HG03108 (cell line): ENCODE results near the gene PRPF8.

Source experiments
- ATAC-seq: cut with Tn5 transposase; IDR thresholded peaks from one replicate; pipeline ENCODE4 v1.9.1; 2021; ENCODE audit warnings: moderate library complexity; ENCODE audit not compliant: unreplicated experiment

Gene PRPF8

DNA sequence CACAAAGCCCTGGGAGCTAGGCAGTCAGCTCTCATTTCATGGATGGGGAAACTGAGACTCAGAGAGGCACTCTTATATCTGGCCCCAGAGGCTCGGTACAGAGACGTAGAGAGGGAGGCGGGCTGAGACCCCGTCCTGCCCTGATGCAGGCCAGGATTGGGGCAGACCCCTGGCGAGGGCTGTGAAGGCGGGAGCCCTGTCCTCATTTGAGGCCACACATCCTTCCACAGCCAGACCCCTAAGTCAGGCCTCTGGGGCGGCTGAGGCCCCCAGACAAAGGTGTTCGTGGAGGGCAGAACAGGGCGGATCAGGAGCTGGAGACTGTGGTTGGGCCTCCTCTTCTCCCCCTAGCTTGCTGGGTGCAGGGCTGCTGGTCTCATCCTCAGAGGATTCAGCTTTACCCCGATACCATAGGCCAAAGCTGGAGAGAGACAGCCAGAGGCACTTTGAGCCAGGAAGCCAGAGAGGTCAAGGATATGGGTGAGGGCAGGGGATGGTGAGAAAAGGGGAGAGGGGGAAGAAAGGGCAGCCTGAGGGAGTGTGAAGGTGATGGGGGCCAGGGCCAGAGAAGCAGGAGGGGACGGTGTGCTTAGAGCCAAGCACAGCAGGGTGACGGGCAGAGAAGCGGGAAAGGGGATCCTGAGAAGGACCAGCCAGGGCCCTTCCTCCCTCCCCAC, 38.3 kb downstream of the PRPF8 start:
- ATAC-seq = no peak

DNA sequence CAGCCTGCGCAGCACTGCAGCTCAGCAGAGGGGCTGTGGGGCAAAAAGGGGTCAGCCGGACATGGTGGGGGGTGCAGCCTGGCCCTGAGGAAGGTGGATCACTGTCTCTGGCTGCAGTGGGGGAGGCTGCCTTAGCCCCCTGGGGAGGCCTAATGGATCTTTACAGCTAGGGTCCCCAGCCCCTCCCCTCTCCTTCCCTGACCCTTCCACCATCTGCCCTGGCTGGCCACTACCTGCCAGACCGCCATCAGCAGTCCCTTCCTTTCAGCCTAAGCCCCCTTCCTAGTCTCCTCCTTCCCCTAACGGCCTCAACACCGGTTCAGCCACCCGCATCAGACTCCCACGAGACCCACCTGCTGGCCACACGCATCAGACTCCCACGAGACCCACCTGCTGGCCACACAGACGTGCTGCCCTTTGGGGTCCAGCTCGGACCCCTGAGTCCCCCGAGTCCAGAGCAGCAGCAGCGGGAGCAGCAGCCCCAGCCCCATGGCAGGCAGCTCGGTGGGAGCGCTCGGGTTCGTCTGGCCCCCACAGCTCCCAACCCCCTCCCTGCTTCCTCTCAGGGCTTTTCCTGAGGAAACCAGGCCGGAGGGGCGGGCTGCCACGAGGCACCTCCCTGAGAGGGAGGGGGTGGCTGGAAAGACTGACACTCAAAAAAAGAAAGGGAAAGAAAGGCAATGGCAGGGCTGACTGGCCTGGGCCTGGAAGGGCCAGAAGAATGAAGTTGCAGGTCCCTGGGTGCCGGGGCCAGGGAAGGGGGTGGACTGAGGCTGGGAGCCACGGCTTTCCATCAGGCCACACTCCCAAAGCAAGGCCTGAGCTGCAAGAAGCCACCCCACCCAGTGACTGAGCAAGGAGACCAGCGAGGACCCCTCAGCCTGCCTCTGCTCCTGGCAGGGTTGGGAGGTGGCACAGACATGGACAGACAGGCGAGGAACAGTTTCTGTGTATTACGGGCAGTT, 39.2 kb downstream of the PRPF8 start, which contains the start of gene SCARF1:
Gene SCARF1 (minus strand): TSS at position 526 of the 965 bp plus-strand sequence. CDS start 35 bp downstream, at position 491.
- no peak for ATAC-seq

DNA sequence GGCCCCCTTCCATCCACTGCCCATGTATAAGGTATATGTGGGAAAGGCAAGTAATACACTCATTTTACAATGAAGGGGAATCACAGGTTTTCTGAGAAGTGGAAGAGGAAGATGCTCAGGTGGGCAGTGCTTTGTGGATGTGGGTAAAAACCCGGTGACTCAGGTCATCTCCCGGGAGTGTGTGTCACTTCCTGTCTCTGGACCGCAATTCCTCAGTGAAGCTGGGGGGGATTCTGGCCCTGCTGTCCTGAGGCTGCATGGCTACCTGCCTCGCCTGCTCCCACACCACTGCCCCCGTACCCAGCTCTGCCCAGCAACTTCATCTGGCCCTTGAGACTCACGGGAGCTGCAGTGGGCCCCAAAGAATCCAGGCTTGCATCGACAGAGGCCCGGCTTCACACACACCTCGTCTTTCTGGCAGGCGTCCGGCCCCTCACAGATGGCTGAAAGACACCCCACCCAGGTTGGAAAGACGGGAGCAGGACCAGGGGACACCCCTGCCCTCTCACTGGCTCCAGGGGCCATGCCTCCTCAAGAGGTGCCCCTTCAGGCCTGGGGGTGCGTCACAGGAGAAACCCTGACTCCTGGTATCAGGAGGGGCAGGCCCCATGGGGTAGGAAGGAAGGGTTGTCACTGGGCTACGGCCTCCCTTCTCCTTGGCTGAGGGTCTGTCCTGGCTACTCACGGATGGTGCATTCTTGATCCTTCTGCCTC, 40.0 kb downstream of the PRPF8 start:
- ATAC-seq = no peak

DNA sequence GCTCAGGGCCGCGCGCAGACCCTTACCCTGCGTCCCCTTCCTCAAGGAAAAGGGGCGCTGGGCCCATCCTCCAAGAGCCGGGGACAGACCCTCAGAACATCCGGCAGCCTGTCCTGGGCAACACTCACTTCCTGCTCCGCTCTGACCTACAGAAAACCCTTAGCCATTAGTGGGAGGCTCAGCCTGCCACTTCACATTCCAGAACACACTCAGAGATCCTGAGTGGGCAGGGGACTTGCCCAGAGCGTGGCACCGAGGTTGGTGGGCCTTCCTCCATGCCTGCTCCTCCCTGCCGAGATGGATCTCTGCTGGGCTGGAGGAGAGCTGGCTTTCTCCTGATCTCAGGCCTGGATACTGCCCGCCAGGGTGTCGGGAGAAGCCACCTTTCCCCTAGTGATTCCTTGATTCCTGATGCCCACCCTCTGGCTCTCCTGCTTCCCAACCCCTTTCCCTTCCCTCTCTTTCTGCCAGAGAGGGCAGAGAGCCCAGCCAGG, 40.6 kb downstream of the PRPF8 start:
- ATAC-seq = no peak

DNA sequence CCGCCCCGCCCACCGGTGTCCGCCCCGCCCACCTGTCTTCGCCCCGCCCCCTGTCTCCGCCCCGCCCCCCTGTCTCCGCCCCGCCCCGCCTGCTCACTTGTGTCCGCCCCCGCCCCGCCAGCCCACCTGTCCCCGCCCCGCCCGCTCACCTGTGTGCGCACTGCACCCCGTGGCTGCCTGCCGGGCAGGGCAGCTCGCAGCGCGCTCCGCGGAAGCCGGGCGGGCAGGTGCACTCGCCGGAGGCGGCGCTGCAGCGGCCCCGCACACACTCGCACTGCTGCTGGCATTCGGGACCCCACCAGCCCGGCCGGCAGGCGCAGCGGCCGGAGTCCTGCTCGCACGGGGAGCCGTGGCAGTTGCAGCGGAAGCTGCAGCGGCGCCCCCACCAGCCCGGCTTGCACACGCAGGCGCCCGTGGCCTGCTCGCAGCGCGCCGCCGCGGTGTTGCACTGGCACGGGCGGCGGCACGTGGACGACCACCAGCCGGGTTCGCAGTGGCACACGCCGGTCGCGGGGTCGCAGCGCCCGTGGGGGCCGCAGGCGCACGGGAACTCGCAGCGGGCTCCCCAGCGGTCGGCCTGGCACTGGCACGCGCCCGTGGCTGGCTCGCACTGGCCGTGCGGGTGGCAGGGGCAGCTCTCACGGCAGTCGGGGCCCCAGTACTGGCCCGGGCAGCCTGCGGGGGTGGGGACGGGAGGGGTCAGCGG, 41.2 kb downstream of the PRPF8 start:
- ATAC-seq = no peak

DNA sequence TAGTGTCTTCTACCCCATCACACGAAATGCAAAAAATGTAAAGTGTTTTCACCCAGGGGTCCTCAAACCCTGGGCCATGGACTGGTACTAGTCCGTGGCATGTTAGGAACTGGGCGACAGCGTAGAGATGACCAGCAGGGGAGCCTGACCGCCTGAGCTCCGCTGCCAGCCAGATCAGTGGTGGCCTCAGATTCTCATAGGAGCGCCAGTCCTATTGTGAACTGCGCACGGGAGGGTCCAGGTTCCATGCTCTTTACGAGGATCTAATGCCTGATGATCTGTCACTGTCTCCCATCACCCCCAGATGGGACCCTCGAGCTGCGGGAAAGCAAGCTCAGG, 43.6 kb downstream of the PRPF8 start:
- ATAC-seq = no peak

DNA sequence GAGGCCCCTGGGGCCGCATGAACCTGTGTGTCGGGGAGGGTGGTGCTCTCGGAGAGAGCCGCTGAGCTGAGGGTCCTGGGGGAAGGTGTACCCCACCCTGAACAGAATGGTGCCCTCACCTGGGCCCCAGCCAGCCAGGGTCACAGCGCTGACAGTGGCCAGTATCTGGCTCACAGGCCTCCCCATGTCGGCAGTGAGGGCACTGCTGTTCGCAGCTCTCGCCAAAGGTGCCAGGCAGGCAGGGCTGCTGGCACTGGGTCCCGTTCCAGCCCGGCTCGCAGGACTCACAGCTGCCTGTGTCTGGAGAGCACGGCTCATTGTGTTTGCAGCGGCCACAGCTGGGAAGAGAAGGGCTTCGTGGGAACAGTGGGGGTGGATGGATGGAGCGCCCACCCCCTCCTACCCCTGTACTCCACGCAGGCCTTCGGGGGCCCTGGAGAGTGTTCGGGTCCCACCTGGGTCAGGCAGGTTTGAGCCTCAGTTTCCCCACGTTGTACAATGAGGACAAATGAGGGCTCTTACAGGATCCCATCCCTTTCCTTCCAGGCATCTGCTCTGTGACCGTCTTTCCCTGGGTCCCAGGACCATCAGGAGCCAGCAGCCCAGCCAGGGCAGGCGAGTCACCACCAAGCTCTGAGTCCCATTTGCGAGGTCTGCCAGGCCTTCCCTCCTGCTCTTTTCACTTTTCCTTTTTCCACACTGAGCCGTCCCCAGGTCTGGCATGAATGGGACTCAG, 44.2 kb downstream of the PRPF8 start:
- no peak for ATAC-seq

DNA sequence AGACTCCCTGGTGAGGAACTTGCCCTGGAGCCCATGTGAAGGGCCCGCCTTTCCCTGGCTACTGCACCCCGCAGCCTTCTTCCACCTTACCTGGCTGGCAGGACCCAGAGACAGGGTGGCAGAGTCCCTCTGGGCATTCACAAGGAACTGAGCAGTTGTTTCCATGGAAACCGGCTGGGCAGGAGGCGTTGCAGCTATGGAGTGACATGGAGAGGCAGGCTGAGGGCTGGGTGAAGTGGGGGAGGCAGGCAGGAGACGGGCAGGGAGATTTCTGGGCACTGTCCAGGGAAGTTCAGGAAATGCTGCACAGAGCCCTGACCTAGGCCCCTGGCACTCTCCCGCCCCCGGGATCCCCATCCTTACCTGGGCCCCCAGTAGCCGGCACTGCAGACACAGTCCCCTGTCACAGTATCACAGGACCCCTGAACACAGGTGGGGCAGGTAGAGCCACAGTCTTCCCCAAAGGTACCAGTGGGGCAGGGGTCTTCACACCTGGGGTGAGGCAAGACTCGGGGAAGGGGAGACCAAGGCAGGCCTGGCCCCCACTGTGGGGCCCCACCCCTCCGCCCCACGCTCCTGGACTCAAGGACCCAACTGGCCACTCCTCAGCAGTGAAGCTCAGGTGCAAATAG, 45.0 kb downstream of the PRPF8 start:
- ATAC-seq = no peak

DNA sequence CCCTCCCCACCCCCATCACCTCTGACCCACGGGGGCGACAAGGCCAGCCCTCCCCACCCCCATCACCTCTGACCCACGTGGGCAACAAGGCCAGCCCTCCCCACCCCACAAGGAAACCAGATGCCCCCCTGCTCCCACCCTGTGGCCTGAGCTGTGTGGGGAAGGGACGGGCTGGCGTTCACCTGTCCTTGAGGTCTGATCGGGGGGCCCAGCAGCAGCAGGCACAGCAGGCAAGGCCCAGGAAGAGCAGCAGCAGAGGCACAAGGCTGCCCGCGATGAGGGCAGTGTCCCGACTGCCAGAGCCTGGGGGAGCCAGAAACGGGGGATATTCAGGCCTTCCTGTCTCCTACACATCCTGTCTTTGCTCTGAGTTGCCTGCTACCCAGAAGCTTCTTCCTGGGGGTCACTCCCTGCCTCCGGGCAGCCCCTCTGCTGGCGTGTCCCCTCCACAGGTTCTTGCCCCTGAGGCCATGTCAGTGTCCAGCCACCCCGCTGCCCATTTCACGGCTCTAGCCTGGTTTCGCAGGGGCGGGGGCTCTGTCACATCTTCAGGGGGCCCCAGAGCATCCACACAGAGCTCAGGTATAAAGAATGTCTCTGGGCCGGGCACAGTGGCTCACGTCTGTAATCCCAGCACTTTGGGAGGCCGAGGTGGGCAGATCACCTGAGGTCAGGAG, 45.9 kb downstream of the PRPF8 start:
- ATAC-seq = no peak

DNA sequence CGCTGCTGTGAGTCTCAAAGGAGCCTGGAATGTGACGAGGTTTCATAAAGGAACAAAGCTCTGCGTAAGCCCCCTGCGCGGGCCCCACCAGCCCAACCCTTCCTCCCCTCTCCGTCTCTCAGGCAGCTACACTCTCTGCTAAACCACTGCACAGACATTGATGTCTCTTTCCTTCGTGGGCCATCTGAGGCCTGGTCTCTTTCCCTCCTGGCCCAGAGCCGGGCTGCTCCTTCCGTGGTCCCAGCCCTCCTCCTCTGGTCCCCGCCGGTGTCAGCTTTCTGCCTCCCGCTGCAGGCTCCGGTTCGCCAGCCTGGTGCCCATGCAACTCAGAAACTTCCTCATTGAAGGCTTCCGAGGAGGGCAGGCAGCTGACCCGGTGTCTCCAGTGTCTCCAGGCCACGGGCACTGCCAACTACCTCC, 46.5 kb downstream of the PRPF8 start:
- ATAC-seq = no peak

DNA sequence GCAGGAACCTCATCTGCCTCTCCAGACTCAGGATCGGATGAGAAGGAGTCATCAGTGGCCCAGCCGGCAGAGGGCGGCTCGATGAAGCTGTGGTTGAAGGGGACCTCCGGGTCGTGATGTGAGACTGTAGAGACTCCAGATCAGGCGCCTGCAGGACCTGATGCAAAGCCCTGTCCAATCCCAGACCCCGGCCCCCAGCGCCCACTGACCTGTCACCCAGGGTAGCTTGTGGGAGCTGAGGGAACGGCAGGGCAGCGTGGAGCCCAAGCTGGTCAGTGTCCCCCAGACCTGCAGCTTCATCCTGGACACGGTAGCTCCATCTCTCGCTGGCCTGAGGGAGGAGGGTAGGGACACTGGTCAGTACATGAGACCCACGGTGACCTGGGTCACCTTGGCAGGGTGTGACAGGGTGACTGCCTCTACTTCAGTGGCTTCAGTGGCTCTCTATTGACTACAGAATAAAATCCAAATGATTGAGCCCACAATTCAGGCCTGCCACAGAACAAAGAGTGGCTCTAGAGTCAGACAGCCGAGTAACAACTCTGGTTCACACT, 47.9 kb downstream of the PRPF8 start:
- no peak for ATAC-seq

DNA sequence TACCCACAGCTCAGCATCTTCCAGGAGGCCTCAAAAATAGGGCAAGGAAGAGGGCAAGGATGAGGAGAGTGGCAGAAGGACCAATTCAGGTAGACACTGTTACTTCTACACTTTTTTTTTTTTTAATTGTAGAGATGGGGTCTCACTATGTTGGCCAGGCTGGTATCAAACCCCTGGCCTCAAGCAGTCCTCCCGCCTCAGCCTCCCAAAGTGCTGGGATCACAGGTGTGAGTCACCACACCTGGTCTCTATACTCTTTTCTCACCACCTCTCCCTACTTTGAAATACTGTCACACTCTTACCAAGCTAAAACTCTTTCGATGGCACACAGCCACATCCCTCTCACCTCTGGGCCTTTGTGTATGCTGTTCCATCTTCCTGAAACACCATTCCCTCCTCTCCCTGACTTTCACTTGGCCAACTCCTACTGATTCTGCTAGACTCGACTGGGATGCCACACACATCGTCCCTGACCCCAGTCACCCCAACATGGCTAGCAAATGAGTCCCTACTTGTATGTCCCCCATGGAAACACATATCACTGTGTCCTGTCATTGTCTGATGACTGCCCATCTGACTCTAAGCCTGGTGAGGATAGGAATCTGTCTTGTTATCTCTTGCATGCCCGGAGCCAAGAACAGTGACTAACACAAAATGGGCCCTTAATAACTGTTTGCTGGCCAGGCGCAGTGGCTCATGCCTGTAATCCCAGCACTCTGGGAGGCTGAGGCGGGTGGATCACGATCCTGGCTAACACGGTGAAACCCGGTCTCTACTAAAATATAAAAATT, 48.8 kb downstream of the PRPF8 start:
- ATAC-seq = no peak

DNA sequence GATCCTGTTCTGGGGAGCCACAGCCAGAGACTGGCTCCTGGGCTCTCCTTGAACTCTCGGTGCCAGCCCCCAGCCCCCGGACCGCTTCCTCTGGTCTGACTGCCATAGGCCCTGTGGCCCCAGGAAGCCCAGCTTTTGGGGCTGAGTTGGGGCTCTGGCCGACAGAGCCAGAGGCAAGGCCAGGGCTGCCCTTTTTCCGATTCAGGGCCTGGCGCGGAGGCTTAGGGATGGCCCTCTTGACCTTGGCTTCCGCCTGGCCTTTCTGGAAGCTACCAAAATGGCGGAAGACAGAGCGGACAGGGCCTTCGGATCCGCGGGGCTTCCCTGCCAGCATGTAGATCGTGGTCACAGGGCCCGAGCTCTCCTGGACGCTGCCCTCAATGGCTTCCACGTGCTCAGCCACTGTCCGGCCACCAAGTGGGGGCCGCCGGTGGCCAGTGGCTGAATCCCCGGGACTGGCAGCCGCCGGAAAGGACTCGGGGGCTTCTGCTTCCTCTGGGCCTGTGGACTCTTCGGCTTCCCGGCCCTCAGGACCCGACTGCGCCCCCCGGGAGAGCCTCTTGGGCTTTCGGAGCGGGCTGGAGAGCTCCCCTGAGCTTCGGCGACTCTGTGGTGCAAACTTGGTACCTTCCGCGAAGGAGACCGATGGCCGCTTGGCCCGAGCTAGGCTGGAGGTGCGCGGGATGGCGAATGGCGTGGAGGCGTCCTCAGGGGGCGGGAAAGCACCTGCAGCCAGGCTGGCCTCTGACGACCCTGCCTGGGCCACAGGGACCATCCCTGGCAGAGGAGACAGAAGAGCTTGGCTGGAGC, 49.6 kb downstream of the PRPF8 start:
- ATAC-seq = no peak

DNA sequence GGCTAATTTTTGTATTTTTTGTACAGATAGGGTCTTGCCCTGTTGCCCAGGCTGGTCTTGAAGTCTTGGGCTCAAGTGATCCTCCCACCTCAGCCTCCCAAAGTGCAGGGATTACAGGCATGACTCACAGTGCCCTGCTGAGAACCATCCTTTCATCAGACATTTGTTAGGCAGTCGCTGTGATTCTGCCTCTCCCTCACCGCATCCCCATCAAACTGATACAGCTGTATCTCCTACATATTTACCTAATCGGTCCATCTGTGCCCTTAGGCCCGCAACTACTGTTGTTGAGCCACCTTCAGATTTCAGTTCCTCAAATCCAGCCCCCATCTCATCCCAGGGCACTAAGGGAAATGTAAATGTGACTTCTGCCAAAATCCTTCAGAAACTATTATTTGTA, 54.0 kb downstream of the PRPF8 start:
- no peak for ATAC-seq

DNA sequence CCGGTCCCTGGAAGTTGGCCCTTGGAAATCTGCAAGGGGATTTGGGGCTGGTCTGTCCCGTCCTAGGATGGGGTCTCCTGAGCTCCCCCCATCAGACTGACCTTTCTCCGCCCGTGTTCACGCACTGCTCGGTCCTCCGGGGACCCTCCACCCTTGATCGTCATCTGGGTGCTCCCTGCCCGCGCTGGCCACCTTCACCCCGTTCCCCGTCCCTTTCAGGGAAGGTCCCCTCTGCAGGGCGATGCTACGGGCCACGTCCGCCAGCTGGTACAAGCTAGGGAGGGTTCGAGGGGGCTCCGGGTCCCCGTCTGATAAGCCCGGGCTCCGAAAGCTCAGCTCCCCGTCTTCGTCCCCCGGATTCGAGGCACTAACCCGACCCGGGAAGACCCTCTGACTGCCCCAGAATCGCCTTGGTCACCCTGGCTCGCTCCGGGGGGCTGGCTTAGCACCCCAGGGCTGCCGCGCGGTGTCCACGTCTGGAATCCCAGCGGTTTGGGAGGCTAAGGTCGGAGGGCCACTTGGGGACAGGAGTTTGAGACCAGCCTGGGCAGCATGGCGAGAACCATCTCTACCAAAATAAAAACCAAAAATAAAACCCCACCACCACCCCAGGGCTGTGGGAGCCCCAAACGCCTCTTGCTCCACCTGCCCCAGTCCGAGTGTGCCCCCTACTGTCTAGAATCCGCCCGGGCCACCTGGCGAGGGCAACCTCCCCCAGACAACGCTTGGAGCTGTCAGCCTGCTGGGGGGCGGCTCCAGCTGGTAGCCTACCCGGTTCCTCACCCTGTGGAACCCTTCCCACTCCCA, 55.0 kb downstream of the PRPF8 start:
- no peak for ATAC-seq

DNA sequence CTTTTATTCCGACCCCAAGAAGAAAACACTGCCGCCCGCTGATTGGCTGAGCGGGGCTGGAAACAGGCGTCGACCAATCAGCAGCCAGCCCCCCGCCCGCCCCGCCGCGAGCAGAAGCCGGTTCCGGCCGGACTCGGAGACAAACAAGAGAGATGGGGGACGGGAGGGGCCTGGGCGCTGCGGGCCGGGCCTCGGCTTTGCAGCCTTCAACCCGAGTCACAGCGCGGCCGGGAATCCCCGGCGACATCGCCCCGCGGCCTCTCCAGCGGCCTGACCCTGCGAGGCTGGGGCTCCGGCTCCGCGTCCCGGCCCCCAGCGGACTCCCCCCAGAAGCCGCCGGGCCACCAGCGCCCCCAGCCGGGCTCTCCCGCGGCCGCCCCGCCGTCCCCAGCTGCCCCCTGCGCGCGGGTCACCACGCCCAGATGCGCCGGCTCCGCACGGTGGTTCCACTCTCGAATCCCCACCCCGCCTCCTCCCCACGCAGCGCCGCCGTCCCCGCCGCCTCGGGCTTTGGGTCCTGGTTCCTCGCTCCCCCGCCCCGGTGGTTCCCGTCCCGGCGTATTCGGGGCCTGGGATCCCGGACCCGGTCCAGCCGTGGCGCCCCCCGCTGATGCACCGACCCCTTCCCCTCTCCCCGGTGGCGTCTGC, 55.7 kb downstream of the PRPF8 start:
- ATAC-seq = peak; percentile 49
